Kidney (tissue), 14 donors: ENCODE data around the gene NEDD4L. TPM values are rescaled to one million over a fixed set of nuclear protein-coding genes. Genes with fewer than 3 reads are reported as not detected.
A peak's percentile ranks its signal among the peaks of the same experiment; 100 is the strongest.

Experiments used
- DNase-seq, 5 donors: peaks; one replicate each; pipeline ENCODE4 v3.0.0-alpha.2; 2013 to 2020
- FAIRE-seq: peaks from 2 replicates; lab custom pipeline; 2012; peaks lifted over from hg19 to GRCh38; lab: Jason Lieb, UNC
- H3K27ac ChIP-seq, 2 donors: one replicate each; pipeline ENCODE4 v1.7.0; 2013; ENCODE audit warnings: low read depth in 2 of 2, low read length in 2 of 2, inconsistent platforms in 1 of 2
- H3K27me3 ChIP-seq: one replicate; pipeline ENCODE4 v1.7.1; 2013; ENCODE audit warnings: low read length, inconsistent platforms; ENCODE audit not compliant: control insufficient read depth, insufficient read depth
- H3K36me3 ChIP-seq, 3 donors: one replicate each; pipeline versions ENCODE4 v1.7.0 to v1.7.1; 2013; ENCODE audit warnings: low read length in 3 of 3, control low read depth in 1 of 3, inconsistent platforms in 1 of 3; ENCODE audit not compliant: insufficient read depth in 3 of 3, control insufficient read depth in 2 of 3
- H3K4me1 ChIP-seq, 3 donors: one replicate each; pipeline versions ENCODE4 v1.7.0 to v1.7.1; 2013; ENCODE audit warnings: low read length in 3 of 3, inconsistent platforms in 1 of 3, low read depth in 1 of 3; ENCODE audit not compliant: control insufficient read depth in 2 of 3, insufficient read depth in 2 of 3
- H3K4me3 ChIP-seq, 3 donors: one replicate each; pipeline versions ENCODE4 v1.7.0 to v1.8.1; 2013; ENCODE audit warnings: low read length in 3 of 3, control low read depth in 1 of 3, inconsistent platforms in 1 of 3
- H3K9ac ChIP-seq, 3 donors: one replicate each; pipeline versions ENCODE4 v1.7.0 to v1.7.1; 2013; ENCODE audit warnings: low read length in 3 of 3, control low read depth in 1 of 3, inconsistent platforms in 1 of 3
- H3K9me3 ChIP-seq, 3 donors: one replicate each; pipeline versions ENCODE4 v1.7.0 to v1.7.1; 2013; ENCODE audit warnings: low read length in 3 of 3, control low read depth in 1 of 3, inconsistent platforms in 1 of 3; ENCODE audit not compliant: control insufficient read depth in 2 of 3, insufficient read depth in 1 of 3
- intact Hi-C: fragments of 100-400 bp; cut with DNase I; formaldehyde crosslinking; loops from one replicate; pipeline ENCODE4 v1.11.1; 2022
- polyA plus RNA-seq: library from polyadenylated mRNA; stranded (reverse); fragments of 350-450 nt; fragmentation: Illumina TruSeq; extraction: RNeasy Lipid Tissue Mini Kit (QIAGEN cat#74804); gene quantifications from one replicate; pipeline ENCODE4 v1.2.3, GENCODE V29; 2014; ENCODE audit warnings: low read depth, low replicate concordance; ENCODE audit not compliant: insufficient read depth
- total RNA-seq: library from RNA; stranded (reverse); fragmentation: NEBNext Ultra II Directional; extraction: Animal tissue kit (Norgen Biotek cat#: 25700); gene quantifications from one replicate; pipeline ENCODE4 v1.2.1, GENCODE V29; 2021
- TF ChIP-seq, protein P1 (sequence below): IDR thresholded peaks from 3 replicates; pipeline ENCODE4 v1.5.1; 2012; ENCODE audit warnings: mild to moderate bottlenecking, moderate library complexity, borderline replicate concordance; ENCODE audit not compliant: insufficient read depth; ENCODE audit errors: extremely low read depth
- donor health status: control.
- donor health status: control.
- donor health status: control.
- donor health status: control.
- donor health status: control.
- donor health status: DM: yes; HTN: yes; CAD: no.
- donor health status: Normal renal cell carcinoma (clear cell type).

NEDD4L gene
- total and polyA plus RNA-seq, 2 donors from 2014 or later, result 90.8 to 95.7 TPM

GRCh38 chr18:58205443-58206160, 161.6 kb downstream of the NEDD4L start:
- TF ChIP-seq, protein P1, sequence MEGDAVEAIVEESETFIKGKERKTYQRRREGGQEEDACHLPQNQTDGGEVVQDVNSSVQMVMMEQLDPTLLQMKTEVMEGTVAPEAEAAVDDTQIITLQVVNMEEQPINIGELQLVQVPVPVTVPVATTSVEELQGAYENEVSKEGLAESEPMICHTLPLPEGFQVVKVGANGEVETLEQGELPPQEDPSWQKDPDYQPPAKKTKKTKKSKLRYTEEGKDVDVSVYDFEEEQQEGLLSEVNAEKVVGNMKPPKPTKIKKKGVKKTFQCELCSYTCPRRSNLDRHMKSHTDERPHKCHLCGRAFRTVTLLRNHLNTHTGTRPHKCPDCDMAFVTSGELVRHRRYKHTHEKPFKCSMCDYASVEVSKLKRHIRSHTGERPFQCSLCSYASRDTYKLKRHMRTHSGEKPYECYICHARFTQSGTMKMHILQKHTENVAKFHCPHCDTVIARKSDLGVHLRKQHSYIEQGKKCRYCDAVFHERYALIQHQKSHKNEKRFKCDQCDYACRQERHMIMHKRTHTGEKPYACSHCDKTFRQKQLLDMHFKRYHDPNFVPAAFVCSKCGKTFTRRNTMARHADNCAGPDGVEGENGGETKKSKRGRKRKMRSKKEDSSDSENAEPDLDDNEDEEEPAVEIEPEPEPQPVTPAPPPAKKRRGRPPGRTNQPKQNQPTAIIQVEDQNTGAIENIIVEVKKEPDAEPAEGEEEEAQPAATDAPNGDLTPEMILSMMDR, result no peak
- H3K4me3 ChIP-seq, result no peak overlapping the region
- H3K9ac ChIP-seq, result peak overlapping the region in 1 of 3 donors; percentile 36
- H3K36me3 ChIP-seq, result no peaks in the 10 kb centered on the region
- H3K27ac ChIP-seq, result peak overlapping the region in 1 of 2 donors; percentile 53
- H3K27me3 ChIP-seq, result no peaks in the 10 kb centered on the region
- H3K9me3 ChIP-seq, result no peaks in the 10 kb centered on the region
- intact Hi-C loops, result no loop called here
- peaks cover 0 to 29% (median 20%) of the 10 kb centered on the region in 3 donors for H3K4me1 ChIP-seq
- FAIRE-seq (no peak), DNase-seq (no peak)

DNA sequence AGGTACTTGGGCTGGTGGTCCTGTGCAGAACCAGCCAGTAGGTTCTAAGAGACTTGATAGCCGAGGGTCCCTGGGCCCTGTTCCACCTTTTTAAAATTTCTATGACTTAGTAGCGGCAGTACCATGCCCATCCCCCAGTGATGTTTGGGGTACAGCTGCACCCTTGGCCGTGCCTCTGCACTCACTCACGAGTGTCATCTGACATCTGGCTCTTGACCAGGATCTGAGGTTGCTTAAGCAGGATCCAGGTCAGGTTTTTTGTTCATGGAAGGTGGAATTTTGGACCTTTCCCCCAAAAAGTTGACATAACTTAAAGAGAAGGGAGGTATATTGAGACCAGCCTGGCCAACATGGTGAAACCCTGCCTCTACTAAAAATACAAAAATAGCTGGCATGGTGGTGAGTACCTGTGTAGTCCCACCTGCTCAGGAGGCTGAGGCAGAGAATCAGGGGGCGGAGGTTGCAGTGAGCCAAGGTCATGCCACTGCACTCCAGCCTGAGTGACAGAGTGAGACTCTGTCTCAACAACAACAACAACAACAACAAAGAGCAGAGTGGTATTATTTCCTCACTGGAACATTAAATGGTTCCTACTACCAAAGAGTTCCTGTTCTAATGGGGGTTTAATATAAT, 163.6 kb downstream of the NEDD4L start:
- FAIRE-seq (no peak), DNase-seq (no peak)
- H3K9ac ChIP-seq, result no peak overlapping the region
- no peaks in the 10 kb centered on the region for H3K9me3 ChIP-seq
- H3K4me1 ChIP-seq, result peaks cover 0 to 24% (median 15%) of the 10 kb centered on the region in 3 donors
- H3K27me3 ChIP-seq, result no peaks in the 10 kb centered on the region
- H3K4me3 ChIP-seq, result no peak overlapping the region
- H3K36me3 ChIP-seq, result no peaks in the 10 kb centered on the region
- TF ChIP-seq, protein P1, result no peak
- H3K27ac ChIP-seq, result peak overlapping the region; percentile 12 to 56
- intact Hi-C loops, result no loop called here

DNA sequence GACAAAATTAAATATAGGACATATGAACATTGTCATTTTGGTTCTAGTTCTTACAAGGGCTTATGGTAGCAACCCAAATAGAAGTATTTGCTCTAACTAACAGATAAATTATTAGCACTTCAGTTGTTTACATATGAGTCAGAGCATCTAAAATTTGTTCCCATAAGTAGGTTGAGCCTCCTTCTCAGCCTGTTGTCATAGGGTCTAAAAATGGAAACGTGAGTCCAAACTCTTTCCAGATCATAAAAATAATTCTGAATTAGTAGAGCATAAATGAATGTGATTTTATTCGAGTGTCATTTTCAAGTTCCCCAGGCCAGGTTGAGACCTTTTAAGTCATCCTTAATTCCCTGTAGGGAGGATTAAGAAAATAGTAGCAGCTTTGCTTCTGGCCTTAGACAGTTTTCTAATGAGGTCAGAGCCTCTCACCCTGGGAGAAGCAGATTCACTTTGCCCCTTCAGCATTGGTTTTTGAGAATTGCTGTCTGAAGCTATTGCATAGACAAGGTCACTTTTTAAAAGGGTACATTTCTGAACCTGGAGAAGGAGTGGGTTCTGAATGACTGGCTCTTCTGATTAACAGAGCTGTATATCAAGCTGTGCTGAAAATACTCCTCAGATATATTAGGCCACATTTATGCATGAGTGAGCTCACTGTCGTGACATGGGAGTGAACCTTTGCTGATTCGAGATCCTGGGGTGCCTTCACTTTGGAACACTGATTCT, 164.3 kb downstream of the NEDD4L start:
- Histone ChIP-seq H3K27me3 (no peaks in the 10 kb centered on the region), H3K4me3 (no peak overlapping the region), H3K4me1 (peaks cover 0 to 22% (median 15%) of the 10 kb centered on the region in 3 donors), H3K9me3 (no peaks in the 10 kb centered on the region), H3K36me3 (no peaks in the 10 kb centered on the region), H3K9ac (peak overlapping the region in 1 of 3 donors; percentile 41), H3K27ac (peak overlapping the region; percentile 56 to 69)
- TF ChIP-seq, protein P1, result no peak
- DNase-seq (peak in 2 of 5 donors; percentile 52 to 58), FAIRE-seq (no peak)
- intact Hi-C loops, result no loop called here
